Stimulated activated CD8-positive, alpha-beta memory T cell treated with anti-CD3 and anti-CD28 coated beads, Interleukin-7, amount 100 ng/mL, for 48 hours (primary cell): ENCODE results near the gene FAM222A.

Experiments used
- DNase-seq, 2 donors: peaks; one replicate each; pipeline ENCODE4 v3.0.0-alpha.2; 2020; ENCODE audit warnings: low read depth in 1 of 2; ENCODE audit errors: extremely low read depth in 1 of 2

The FAM222A gene

DNA sequence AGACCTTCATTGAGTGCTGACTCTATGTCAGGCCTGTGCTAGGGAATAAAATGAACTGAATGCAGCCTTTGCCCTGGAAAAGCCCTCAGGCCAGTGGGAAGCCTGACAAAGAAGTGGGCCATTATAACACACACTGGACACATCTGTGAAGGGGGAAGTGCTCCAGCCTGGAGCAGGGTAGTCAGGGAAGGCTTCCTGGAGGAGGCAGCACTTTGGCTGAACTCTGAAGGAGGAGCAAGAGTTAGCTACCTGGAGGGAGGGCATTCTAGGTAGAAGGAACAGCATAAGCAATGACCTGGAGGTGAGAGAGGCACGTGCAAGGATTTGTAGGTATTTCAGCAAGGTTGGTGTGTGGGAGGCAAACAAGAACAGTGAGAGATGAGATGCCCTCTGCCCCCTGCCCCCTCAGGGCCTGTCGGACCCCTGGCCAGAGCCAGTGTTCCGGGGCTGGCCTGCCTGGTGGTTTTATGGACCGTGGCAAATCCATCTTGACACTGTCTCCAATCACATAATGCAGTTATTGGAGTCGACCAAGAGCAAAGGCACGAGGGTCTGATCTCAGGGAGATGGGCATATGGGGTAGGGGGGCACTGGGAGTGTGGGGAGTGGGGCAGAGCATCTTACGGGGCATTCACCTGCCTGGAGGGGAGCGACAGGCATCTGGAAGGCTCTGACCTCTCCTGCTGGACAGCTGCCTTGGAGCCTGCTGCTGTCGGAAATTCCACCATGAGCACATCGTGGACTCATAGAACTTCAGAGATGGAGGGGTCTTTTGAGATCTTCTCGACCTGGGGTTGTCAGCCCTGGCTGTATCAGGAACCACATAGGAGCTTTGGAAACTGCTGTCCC, 2.7 kb upstream of the FAM222A start:
- DNase-seq = no peak

DNA sequence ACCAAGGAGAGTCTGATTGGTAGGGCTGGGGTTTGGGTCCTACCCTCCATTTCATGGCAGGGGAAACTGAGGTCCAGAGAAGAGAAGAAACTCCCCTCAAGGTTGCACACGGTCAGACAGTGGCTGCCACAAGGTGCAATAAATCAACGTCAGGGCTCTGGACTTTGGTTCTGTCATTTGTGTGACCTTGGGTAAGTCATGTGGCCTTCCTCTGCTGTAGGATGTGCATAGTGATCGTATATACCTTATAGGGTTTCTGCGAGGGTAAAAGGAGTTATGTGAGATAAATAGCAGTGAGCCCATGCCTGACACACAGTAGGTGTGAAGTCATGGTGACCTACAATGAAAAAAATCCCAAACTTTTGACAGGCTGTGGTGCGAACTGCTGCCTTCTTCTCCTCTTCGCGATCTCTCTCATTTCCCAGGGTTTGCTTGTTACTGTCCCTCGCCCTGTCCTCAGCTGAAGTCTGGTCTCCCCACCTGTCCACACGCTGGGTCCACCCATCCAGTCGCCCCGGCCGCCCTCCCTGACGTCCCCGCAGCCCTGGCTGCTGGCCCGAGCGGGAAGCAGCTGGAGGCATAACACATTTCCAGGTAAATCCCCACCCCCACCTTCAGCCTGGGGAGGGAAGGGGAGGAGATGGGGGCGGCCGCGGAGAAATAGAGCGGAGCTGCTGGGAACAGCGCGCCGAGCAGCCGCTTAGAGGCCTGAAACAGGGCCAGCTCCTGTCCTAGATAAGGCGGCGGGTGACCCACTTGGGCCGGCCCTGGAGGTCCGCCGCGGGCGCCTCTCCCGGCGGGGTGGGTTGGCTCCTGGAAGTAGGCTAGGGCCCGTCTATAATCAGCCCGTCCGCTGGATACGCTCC, 1.8 kb upstream of the FAM222A start:
- no peak for DNase-seq

DNA sequence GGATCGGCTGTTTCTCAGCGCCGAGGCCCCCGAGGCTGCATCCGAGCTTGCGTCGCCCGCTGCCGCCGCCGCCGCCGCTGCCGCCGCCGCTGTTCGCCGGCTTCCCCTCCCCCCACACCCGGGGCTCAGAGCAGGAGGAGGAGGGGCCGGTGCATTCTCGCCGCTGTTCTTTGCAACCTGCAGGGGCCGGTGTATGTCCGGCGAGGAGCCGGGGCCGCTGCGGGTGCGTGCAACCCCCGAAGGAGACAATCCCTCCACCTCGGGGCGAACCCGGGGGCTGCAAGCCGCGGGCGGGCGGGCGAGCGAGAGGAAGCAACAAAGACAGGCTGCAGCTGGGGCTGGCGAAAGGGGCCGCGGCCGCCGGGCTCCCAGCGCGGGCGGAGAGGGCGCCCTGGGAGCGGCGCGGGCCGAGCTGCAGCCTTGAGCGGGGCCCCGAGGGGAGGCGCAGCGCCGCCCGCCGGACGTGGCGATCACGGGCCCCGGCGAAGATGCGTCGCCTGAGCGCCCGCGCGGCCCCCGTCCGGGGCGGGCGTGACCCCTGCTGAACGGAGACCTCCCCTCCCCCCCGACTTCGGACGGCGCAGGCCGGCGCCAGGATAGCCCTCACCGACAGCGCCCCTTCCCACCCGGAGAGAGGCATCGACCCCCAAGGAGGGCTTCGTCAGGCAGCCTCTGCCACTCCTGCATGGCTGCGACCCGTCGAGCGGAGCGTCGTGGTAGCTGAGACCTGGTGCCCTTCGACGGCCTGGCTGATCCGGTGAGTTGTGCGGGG, 702 bp downstream of the FAM222A start:
- DNase-seq = no peak

DNA sequence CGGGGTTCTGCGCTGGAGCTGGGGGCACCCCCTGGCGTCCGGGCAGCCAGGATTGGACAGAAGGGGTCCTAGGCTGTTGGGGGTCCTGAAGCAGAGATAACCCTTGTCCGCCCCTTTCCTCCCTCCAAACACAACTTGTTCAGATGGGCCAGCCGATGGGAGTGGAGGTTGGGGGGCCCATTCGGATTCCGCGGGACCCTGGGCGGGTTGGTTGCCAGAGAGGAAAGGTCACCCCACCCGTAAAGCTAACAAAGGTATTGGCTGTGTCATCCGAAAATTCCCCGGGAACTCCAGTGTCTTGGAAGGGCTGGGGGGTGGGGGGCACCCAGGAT, 1.3 kb downstream of the FAM222A start:
- DNase-seq = no peak

DNA sequence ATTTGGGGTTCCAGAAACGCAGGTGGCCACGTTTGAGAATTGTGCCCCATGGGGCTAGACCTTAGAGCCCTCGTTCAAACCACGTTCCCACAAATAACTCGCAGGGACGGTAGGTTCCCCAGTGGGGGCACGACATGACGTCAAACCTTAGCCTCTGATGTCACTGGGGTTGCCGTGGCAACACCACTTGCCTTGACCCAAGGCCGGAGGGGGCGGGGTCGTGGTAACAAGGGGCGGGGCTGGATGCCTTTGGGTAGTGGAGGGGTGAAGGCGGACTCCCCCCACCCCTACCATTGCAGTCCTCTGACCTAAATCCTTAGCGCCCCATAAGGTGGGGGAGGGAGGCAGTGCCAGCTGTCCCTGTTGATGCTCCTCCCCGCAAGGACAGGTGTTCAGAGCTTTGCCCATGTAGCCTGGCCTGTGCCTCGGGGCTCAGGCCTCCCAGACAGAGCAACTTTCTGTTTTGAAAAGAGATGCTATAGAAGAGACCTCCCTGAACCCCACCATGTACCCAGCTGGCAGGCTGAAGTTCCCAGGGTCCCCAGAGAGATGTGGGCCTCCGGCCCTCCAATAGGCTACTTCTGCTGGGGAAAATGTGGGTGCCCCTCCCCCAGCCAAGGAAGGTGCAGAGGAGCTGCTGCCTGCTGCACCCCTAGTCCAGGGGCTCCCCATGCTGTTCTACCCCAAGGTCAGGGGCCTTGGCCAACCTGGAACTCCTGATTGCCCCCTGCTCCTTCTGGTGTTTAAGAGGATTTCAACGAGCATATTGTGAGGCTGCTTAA, 1.9 kb downstream of the FAM222A start:
- no peak for DNase-seq

DNA sequence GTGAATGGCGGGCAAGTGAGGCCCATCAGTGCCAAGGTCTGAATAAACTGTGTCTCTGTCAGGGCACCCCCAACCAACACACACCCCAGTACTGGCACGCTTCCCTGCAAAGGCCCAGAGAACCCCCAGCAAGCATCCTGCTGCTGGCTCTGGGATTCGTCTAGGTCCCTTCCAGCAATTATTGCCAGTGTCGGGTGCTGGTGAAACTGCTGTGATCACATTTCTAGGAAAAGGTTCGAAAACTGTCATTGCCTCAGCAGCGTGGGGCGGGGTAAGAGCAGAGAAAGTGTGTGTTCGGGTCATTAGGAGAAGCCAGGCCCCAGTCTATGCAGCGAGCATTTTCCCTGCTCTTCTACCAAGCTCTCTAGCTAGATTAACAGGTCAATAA, 2.5 kb downstream of the FAM222A start:
- DNase-seq = no peak

DNA sequence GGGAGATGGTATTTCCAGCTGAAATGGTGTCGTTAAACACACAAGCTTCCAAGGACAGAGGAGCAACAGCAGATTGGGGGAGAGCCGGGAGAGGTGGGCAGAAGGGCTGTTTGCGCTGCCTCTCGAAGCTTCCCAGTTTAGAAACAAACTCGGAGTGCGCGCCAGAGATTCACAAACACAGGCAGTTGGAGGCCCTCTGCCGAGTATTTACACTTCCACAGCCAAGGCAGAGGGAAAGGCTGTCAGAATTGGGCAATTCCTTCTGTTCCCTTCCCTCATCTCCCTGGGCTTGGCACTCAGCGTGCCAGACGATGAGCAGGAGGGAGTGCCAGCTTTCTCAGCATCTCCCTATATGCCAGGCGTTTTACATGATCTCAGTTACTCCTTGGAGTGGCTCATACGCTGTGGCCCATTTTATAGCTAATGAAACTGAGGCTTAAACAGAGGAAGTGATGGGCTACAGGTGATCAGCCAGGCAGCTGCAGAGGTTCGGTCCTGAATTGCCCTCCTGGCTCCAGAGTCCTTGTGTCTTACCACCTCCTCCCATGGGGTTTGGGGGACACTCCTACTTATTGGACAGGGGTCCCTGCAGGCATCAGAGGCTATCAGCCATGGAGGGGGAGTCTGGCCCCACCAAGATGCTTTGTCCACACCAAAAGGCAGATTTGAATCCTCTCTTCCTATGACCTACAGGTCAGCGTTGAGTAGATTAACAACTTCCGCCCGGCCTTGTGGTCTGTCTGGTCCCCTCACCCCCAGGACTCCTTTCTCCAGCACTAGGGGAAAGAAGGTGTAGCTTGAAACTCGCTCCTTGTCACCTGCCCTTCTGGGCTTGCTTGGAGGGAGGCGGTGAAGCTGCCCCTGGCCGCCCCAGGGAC, 3.1 kb downstream of the FAM222A start:
- DNase-seq = no peak

DNA sequence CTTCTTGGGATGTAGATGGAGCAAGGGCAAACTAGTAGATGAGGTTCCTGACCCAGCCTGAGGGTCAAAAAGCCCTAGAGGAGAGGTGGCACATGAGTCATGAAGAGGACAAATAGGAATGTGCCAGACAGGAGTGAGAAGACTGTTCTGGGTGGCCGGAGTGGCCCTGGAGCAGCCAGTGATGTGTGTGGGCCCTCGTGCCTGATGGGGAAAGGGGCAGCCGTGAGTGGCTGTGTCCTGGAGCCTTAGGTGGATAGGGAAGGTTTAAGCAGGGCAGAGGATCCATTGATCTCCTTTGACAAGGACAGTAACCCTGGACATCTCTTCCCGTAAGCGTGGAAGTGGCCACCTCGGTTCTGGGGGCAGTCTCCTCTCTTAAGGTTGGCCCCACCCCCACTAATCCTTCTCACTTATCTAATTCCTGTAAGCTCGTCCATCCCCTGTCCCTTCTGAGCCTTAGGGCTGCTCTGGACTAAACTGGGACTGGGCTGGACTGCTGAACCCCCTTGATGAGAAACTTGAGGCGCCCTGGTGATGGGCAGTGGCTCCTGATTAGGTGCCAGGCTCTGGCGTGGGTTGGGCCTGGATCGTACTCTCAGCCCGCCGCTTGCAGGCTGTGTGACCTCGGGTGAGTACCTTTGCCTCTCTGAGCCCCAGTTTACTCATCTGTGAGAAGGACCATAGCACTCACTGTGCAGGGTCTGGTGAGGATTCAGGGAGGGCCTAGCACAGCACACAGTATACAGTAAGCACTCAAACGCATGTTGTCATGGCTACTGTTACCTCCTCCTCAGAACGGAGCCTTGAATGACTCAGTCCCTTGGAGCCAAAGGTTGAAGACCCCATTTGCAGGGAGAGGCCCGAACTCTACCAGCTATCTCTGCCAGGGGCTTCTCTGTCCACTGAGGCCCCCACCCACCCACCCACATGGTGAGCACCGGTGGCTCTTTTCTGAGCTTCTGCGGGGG, 4.0 kb downstream of the FAM222A start:
- no peak for DNase-seq

DNA sequence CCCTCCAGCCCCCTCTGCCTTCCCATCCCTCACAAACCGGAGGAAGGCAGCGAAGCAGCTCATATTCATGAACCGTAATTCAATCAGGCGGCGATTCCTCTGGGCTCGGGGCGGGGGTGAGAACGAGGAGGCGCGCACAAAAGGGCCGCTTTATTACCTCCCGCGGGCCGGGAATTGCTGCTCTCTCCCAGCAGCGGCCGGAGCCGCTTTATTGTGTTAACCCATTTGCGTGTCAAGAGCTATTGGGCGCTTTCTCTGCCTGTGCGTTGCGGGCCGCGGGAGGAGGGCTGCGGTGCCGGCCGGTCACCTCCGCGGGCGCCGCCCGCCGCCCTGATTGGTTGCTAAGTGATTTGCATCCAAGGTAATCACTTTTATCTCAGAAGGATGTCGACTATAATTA, 4.8 kb downstream of the FAM222A start:
- DNase-seq = no peak

DNA sequence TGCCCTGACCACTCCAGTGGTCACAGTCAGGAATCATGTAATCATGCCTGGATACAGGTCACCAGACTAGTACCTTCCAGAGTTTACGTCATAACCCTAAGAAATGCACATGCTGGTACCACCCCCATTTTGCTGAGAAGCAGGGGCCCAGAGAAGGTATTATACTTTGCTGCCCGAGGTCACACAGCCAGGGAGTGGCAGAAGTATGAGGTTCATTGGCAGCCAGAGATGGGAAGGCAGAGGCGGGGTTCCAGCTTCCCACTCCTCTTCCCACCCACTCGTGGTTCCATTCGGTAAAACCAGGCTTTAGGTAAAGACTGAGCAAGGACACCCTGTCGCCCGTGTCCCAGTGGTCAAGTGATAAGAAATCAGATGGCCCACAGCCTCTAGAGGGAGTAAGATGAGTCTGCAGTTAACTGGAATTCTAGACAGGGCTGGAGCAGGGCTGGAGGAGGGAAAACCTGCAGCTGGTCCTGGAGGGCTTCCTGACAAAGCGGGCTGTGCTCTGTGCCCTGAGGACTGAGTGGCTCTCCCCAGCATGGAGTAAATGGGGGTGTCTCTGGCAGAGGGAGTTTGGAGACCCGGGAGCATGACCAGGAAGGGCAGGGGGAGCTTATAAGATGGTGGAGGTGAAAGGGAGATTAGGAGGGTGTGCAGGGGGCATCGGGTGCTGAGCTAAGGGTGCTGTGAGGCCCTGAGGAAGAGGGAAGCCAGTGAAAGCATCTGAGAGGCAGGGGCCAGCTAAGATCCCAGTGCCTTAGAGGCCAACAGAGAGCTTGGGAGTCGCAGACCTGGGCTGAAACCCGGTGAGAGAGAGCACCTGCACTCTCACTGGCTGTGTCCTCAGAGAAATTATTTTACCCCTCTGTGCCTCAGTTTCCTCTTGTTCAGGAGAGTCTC, 5.7 kb downstream of the FAM222A start:
- no peak for DNase-seq

DNA sequence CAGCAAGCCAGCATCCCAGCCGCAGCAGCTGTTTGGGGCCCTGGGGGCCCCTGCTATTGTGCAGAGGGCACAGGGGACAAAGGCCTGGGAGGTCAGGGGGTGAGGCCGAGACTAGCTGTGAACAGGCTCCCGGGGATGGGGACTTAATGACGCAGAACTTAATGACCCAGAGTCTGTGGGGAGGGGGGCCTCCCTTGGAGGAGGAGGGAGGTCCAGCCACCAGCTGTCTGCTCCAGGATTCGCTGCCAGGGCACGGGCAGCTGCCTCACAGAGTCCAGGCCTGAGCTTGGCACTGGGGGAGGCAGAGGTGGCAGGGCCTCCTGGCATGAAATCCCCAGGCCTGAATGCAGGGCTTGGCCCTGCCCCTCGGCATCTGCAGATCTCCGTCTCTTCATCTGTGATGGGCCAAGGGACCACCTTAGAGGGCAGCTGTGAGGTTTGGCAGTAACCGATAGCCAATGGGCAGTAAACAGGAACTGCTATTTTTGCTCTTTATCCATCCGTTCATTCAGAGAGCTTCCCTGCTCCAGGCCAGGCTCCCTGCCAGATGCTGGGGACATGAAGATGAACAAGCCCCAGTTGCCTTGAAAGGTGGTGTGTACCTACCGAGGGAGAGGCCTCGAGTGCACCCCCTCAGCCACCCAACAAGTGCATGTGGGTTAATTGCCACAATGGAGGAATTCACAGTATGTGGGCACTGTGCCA, 6.7 kb downstream of the FAM222A start:
- no peak for DNase-seq

DNA sequence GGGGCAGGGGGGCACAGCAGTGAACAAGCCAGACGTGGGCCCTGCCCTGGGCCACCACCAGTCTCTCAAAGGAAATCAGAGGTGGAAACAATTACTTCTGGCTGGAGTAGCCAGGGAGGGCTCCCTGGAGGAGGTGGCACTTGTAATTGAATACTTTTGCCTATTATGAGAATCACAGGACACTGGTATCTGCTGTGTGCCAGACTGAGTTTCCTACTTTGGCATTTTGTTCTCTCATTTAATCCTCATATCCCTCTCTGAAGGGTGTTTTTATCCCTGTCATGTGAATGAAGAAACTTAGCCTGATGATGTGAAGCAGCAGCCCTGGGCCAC, 7.2 kb downstream of the FAM222A start:
- DNase-seq = no peak

DNA sequence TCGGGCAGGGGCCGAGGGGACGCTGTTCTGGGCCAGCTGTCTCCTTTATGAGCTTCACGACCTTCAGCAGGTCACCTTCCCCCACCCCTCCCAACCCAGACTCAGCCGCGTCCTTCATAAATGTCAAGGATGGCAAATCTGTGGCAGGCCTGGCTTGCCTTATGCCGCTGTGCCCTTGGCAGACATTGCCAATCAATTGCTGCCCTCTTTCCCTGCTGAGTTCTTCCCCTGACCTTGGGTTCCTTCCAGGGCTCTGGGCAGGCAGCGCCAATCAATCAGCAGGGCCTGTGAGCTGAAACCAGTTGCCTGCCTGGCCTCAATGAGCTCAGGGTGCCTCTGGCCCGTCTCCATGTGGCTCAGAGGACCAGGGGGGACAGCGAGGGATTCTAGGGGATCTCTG, 7.7 kb downstream of the FAM222A start:
- no peak for DNase-seq

DNA sequence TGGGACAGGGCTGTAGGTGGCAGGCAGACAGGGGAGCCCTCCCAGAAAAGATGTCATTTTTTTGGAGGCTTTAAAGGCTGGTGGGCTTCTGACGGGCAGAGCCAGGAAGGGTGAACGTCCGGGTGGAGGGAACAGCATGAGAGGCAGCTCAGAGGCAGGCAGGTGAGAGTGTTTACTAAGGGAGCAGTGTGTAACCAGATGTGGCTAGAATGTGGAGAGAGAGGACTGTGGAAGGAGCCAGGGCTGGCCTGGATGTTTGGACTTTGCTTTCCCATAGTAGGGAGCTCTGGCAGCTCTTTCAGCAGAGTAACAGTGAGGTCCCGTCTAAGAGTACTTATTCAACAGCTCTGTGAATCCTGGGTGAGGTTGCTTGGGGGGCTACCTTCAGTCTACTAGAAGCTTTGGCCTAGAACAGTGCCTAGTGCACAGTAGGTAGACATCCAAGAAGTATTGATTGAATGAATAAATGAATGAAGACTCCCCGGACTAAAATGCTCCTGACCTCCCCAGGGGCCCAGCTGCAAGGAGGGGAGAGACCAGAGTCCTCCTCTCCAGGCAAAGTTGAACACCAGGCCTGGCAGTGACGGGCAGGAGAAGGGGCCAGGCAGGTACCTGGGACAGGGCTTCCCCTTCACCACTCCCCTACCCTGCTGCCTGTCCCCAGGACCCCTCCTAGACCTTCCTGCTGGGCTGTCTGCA, 8.5 kb downstream of the FAM222A start:
- no peak for DNase-seq

DNA sequence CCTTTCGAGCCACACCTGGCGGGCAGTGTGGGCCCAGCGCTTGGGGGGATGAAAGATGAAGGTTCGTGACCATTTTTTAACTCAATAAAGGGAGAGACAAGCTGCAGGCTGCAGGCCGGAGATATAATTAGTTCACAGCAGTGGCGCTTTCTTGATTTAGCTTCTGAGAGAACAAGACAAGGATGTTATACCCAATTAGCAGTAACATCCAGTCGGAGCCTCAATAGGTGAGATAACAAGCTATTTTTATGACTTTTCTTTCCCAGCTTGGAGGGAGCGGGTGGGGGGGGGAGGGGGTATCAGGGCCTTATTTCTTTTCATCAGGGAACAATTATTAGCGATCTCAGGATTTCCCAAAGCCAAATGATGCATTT, 9.1 kb downstream of the FAM222A start:
- no peak for DNase-seq

DNA sequence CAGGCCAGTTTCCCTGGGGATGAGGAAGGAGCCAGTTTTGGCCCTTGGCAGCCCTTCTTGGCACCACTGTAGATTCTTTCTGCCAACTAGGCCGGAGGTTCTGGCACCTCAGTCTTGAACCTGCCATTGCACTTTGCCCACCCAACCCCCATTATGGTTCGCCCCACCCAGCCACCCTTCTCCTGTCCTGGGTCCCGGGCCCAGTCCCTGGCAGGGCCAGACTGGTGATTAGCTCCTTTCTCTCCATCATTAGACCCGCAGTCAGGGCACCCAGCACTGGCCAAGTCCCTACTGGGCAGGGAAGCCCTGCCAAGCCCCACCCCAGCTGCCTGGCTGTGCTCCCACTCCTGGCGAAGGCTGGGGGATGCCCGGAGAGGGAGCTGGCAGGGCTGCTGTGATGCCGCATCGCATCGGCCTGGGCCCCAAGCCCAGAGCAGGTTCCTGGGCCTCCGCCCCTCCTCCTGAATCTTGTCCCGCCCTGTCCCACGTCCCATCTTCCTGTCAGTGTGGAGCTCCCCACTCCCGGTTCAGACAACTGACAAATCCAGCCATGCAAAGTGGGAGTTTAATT, 9.8 kb downstream of the FAM222A start:
- DNase-seq = no peak
